ENCODE measurements around the gene B3GAT2.
"Not testable (repeated sequence)": the region's sequence is repeated elsewhere in the genome, so short reads cannot be mapped to it uniquely, and the experiment has no call there.

The B3GAT2 gene, protein sequence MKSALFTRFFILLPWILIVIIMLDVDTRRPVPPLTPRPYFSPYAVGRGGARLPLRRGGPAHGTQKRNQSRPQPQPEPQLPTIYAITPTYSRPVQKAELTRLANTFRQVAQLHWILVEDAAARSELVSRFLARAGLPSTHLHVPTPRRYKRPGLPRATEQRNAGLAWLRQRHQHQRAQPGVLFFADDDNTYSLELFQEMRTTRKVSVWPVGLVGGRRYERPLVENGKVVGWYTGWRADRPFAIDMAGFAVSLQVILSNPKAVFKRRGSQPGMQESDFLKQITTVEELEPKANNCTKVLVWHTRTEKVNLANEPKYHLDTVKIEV

DNA sequence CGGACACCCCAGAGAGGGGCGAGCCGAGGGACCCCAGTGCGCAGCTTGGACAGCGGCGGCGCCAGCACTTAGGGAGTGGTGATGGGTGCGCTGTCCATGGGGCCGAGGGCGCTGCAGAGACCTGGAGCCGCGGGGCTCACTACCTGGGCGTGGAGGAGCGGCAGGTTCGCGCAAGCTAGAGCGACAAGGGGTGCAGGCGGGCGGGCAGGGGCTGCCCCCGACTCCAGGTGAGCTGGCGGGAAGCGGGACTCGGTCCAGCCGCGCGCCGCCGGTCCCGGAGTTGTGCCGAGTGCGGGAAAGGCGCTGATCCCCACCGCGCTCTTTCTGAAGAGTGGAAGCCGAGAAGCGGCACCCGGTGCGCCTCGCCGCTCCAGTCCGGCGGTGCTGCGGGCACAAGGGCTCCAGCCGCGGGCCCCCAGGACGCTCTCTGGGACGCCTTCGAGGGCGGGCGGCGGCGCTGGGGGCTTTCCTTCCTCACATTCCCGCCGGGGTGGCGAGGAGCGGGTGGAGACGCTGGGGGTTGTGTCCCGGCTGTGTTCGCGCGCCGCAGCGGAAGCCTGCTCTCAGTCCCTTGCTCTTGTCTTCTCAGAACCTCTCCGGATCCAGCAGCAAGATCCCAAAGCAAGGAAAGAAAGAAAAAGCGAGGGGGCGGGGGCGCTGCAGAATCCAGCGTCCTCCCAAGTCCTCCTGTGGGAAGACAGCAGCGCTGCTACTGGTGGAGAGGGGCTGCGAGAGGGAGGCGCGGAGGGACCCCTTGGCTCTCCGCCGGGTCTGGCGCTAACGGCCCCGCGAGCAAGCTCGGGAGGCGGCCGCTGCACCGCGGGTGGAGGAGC, at the start of gene B3GAT2:
Gene B3GAT2 (minus strand): TSS at position 610 of the 833 bp plus-strand sequence. CDS start 631 bp downstream, outside the sequence.
- in situ Hi-C loops (cut with MboI; ENCODE audit: low sequenced_read_pairs) = no loop called here

DNA sequence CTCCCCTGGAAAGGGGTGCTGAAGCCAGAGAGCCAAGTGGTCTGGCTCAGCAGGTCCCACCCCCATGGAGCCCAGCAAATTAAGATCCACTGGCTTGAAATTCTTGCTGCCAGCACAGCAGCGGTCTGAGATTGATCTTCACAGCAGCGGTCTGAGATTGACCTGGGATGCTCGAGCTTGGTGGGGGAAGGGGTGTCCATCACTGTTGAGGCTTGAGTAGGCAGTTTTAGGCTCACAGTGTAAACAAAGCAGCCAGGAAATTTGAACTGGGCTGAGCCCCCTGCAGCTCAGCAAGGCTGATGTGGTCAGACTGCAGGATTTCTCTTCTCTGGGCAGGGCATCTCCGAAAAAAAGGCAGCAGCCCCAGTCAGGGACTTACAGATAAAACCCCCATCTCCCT, 41.3 kb upstream of the B3GAT2 start:
- in situ Hi-C loops (cut with MboI; ENCODE audit: low sequenced_read_pairs) = no loop called here

DNA sequence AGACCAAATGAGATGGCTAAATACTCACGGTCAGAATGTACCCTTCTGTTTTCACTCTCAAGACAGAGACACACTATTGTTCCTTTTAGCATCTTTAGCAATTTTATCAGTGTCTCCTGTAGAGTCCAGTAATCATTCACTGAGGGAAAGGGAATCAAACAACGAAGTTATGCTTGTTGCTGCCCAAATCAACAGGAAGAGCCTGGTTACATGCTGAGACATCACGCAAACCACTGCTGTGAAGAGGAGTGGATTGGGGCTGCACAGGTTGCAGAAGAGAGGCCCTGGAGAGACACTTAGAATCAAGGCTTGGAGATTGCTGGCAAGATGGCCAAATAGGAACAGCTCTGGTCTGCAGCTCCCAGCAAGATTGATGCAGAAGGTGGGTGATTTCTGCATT, 40.5 kb upstream of the B3GAT2 start:
- in situ Hi-C loops (cut with MboI; ENCODE audit: low sequenced_read_pairs) = no loop called here

DNA sequence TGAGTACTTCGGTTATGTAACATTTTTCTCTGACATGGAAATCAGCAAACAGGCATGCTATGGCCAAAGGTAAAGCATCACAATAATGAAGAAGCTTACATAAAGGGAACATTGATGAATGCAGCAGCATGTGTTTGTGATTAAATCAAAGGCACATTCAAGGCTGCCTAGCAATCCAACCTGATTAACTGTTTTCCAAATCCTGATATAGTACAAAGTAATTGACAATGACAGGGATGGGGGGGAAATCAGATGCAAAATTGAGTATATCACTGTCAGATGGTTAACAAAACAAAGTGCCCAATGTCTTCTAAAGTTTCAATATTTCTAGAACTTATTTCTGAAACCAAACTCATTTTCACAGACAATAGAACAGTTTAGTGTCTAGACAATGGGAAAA, 39.2 kb upstream of the B3GAT2 start:
- in situ Hi-C loops (cut with MboI; ENCODE audit: low sequenced_read_pairs) = no loop called here

DNA sequence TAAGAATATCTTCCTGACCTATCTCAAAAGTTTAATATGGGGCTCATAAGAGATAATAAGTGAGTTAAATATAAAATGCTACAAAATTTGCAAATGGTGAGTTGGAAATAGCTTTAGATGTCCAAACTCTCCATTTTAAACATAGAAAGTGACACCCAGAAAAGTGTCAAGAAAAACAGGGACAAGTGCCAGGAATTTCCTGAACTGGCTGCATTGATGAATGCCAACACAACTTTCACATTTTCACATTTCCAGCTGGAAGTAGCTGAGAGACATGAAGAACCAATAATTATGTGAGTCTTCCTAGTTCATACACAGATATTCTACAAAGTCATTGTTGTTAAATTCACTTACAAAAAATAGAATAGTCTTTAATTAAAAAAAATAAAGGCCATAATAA, 38.6 kb upstream of the B3GAT2 start:
- in situ Hi-C loops (cut with MboI; ENCODE audit: low sequenced_read_pairs) = no loop called here

DNA sequence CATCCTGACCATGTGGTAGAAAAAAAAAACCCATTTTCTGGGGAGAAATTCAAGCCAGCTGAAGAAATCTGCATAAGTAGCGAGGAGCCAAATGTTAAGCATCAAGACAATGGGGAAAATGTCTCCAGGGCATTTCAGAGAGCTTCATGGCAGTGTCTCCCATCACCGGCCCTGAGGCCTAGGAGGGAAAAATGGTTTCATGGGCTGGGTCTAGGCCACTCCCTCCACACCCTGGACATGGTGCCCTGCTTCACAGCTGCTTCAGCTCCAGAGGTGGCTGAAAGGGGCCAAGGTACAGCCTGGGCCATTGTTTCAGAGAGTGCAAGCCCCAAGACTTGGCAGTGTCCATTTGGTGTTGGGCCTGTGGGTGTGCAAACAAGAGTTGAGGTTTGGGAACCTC, 34.4 kb upstream of the B3GAT2 start:
- in situ Hi-C loops (cut with MboI; ENCODE audit: low sequenced_read_pairs) = no loop called here

DNA sequence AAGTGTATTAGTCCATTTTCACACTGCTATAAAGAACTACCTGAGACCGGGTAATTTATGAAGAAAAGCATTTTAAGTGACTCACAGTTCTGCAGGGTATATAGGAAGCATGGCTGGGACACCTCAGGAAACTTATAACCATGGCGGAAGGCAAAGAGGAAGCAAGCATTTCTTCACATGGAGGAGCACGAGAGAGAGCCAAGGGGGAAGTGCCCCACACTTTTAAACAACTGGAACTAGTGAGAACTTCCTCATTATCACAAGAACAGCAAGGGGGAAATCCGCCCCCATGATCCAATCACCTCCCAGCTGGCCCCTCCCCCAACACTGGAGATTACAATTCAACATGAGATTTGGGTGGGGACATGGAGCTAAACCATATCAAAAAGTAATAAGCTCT, 28.3 kb upstream of the B3GAT2 start:
- in situ Hi-C loops (cut with MboI; ENCODE audit: low sequenced_read_pairs) = no loop called here

DNA sequence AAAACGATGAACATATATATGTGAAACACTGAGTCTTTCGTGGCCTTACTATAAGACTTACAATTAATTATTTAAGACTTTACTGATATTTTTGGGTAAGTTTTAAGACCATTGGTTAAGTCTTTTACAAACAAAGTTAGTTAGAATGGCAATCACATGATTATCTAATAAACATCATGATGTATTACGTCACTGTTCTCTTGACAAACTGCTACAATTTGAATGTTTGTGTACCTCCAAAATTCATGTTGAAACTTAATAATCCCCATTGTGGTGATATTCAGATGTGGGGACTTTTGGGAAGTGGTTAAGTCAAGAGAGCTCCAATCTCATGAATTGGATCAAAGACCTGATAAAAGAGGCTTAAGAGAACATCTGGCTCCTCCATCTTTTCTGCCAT, 25.9 kb upstream of the B3GAT2 start:
- in situ Hi-C loops (cut with MboI; ENCODE audit: low sequenced_read_pairs) = no loop called here

DNA sequence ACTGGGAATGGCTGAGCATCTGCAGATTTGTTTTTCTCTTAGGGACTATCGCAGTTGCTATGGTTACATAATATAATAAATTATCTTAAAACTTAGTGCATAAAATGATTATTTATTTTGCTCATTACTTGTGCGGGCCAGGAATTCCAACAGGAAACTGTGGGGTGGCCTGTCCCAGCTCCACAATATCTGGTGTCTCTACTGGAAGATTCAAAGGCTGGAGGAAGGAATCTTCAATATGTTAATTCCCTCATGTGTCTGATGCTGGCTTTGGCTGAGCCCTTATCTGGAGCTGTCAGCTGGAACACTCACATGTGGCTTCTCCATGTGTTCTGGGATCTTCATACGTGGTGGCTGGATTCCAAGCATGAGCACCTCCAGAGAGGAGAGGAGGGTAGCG, 23.9 kb upstream of the B3GAT2 start:
- in situ Hi-C loops (cut with MboI; ENCODE audit: low sequenced_read_pairs) = no loop called here

DNA sequence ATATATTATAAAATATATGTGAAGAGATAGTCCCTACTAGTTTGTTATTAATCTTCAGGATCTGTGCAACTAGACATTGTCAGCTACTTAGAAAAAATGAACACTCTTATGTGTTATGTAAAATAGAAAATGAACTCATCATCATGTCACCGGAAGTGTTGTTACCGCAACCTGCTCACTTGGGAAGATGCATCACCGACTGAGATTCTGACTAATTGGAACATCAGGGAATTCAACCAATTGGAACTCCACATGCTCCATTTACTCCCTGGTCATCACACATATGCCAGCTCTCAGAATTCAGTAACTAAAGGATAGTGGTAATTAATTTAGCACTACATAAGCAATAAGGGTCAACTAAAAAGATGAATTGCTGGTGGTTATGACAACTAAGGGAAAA, 16.7 kb upstream of the B3GAT2 start:
- in situ Hi-C loops (cut with MboI; ENCODE audit: low sequenced_read_pairs) = no loop called here

DNA sequence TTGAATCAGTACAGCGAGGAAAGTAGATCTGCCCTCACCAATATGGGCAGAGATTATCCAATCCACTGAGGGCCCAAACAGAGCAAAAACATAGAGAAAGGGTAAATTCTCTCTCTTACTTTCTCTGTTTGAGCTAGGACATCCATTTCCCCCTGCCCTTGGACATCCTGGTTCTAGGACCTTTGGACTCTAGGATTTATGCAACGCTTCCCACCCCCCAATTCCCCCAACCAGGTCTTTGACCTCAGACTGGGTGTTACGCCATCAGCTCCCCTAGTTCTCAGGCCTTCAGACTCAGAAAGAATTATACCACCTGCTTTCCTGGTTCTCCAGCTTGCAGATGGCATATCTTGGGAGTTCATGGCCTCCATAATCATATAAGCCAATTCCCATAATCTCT, 10.2 kb upstream of the B3GAT2 start:
- in situ Hi-C loops (cut with MboI; ENCODE audit: low sequenced_read_pairs) = no loop called here

DNA sequence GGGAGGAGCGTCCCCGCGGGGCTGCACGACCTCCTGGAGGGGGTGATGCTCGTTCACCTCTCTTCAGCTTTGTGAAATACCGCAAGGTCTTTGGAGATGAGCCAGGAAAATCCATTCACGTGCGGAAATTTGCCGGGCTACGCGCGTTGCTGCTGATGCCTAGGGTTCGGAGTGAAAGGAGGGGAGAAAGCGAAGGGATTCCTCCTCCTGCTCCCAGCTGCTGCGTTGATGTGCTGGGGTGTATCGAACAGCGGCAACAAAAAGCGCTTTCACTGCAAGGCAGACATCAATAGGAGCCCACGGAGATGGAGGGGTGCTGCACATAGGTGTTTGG, 391 bp upstream of the B3GAT2 start:
- in situ Hi-C loops (cut with MboI; ENCODE audit: low sequenced_read_pairs) = no loop called here

DNA sequence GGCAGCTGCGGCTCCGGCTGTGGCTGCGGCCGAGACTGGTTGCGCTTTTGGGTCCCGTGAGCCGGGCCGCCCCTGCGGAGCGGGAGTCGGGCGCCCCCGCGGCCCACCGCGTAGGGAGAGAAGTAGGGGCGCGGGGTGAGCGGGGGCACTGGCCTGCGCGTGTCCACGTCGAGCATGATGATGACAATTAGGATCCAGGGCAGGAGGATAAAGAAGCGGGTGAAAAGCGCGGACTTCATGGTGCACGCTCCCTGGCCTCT, 739 bp downstream of the B3GAT2 start:
- in situ Hi-C loops (cut with MboI; ENCODE audit: low sequenced_read_pairs) = no loop called here

DNA sequence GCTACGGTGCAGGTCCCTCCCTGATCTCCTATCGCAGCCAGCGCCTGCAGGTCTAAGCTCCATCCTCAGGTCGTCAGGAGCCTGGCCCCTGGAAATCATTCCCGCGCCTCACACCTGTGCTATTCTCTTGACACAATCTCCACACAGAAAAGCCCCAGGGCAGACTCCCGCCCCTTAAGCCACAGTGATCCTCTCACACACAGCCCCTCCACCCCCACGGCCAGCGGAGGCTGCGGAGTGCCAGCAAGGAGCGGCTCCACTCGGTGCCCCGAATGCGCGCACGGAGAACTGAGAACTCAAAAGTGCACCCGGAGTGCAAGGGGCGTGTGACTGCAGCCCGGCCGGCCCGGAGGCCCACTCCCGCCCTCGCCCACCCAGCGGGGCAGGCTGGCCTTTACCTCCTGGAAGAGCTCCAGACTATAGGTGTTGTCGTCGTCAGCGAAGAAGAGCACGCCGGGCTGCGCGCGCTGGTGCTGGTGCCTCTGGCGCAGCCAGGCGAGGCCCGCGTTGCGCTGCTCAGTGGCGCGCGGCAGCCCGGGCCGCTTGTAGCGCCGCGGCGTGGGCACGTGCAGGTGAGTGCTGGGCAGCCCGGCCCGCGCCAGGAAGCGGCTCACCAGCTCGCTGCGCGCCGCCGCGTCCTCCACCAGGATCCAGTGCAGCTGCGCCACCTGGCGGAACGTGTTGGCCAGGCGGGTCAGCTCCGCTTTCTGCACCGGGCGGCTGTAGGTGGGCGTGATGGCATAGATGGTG, 1.2 kb downstream of the B3GAT2 start:
- in situ Hi-C loops (cut with MboI; ENCODE audit: low sequenced_read_pairs) = no loop called here

DNA sequence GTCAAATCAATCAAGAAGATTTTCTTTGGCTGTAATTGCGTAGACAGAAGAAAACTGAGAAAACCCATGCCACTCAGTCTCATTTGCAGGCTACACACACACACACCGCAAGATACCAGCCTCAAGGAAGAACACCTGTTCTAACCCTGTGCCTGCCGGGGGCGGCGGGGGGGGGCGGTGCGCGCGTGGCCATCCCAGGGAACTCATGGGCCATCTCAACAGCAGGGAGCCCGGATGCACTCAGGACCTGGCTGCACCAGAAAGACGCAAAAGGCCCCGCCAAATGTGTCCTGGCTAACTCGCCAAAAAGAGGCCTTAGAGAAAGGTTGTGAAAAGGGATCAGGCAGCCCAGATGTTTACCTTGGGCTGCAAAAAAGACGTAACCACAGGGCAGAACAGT, 2.1 kb downstream of the B3GAT2 start:
- in situ Hi-C loops (cut with MboI; ENCODE audit: low sequenced_read_pairs) = no loop called here

DNA sequence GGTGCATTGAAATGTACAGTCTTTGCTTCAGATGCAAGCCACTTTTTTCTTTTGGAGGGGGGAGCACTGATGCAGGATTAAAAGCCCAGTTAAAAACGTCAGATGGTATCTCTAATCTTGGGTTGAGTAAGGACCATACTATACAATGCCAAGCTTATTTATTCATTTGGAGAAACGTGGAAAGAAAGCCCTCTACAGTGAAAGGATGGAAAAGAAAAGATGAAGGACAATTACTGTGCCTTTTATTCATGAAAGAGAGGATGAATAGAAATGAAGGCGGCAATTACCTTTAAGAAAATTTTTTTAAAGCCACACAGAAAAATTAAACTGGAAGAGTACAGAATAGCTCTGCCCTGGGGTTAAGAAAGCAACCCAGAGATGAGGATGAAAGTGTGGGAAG, 2.7 kb downstream of the B3GAT2 start:
- in situ Hi-C loops (cut with MboI; ENCODE audit: low sequenced_read_pairs) = no loop called here

DNA sequence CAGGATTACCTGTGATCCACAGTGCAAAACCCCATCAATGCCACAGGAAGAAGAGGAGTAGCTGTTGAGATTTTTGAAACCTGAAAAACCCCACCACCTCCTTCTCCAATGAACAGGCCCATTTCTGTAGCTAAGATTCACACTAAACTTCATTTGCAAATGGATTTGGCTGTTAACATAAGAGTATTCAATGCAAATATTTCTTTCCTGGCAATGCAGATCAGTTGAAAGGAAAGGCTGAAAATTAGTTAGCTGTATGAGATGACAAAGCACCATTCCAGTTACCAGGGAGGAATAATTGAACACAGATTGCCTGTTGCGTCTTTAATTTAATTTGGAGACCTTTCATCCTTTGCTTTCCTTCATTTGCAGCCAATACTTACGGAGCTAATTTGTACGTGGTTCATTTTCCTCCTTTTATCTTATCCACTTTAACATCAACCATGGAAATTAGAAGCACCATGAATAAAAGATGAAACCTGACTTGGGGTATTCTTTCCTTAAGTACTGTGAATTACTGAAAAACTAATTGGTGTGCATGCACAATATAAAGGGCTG, 4.2 kb downstream of the B3GAT2 start:
- in situ Hi-C loops (cut with MboI; ENCODE audit: low sequenced_read_pairs) = no loop called here

DNA sequence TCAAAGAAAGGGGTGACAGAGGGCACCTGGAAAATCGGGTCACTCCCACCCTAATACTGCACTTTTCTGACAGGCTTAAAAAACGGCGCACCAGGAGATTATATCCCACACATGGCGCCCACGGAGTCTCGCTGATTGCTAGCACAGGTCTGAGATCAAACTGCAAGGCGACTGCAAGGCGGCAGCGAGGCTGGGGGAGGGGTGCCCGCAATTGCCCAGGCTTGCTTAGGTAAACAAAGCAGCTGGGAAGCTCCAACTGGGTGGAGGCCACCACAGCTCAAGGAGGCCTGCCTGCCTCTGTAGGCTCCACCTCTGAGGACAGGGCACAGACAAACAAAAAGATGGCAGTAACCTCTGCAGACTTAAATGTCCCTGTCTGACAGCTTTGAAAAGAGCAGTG, 12.5 kb downstream of the B3GAT2 start:
- in situ Hi-C loops (cut with MboI; ENCODE audit: low sequenced_read_pairs) = not testable (repeated sequence)

DNA sequence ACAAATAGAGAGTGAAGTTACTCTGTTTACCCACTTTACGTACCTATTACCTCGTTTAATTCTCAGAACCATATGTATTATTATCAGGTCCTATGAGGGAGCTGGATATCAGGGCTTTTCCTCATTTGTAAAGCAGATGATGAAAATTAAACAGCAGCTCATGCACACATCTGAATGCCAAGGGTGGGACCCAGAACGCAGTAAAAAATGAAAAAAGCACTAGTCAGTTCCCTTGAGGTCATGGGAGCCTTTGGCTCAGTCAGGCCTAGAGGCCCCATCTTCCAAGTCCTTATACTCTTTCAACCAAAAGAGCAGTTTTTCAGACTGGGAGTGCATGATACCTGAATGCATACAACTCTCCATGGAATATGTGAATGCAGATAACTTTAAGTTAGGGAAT, 23.0 kb downstream of the B3GAT2 start:
- in situ Hi-C loops (cut with MboI; ENCODE audit: low sequenced_read_pairs) = no loop called here

DNA sequence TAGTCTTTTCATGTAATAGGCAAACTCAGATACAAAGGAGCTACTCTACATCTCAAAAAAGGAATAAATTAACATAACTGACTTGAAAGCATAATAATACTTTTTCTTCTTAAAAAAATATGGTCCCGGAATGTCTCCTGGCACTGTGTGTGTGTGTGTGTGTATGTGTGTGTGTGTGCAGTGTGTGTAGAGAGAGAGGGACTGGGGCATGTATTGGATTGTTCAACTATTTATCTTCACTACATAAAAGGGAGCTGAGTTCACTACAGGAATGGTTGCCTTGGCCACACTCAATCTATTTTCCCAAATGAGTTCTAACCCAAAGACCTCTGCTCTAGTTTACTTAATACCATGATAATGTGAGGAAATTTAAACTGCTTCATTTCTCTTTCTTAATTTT, 51.1 kb downstream of the B3GAT2 start:
- in situ Hi-C loops (cut with MboI; ENCODE audit: low sequenced_read_pairs) = no loop called here

DNA sequence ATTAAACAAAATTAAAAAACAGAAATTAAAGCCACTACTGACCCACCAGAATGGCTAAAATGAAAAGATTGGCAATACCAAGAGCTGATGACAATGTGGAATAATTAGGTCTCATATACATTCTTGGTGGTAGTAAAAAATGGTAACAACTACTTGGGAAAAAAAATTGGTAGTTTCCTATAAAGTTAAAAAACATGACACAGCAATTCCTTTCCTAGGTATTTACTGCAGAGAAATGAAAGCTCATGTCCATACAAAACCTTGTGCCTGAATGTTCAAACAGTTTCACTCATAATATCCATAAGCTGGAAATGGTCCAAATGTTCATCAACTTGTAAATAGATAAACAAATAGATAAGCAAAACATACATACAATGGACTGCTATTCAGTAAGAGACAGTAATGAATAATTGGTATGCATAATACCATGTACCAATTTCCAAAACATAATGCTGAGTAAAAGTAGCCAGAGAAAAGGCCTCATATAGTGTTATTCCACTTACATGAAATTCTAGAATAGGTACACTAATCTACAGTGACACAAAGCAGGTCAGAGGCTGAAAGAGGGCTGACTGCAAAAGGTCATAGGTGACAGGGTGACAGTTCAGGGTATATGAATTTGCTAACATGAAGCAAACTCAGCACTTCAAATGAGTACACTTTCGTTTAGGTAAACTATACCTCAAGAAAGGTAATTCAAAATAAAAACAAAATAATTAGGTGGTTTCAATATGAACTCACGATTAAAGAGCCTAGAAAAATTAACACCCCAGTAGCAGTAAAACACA, 53.0 kb downstream of the B3GAT2 start:
- in situ Hi-C loops (cut with MboI; ENCODE audit: low sequenced_read_pairs) = no loop called here

Measured in HL-60/S4 treated with phorbol 12-myristate 13-acetate at 8.2 ng/mL for 4 days and 3 days (cell line).